ENCODE results near the gene DACT1.

The DACT1 gene

GRCh38 chr14:58635091-58635830, 2.5 kb upstream of the DACT1 start:
- no peak for DNase-seq

GRCh38 chr14:58636129-58636528, 1.6 kb upstream of the DACT1 start:
- DNase-seq, result no peak

DNA sequence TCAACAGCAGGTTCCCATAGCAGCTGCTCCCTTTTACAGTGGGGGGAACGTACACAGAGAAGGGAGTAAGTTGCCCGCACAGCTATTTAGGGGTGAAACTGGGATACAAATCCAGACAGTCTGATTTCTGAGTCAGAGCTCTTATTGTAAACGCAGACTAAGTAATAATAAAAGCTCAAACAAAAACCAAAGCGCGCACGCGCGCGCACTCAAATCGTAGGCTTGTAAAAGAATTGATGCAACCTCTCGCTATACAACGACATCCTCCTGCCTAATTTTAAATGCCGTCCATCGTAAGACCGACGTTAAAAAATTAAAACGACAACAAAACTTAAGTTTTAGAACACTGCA, 747 bp upstream of the DACT1 start:
- DNase-seq, result no peak

GRCh38 chr14:58638231-58639197, 752 bp downstream of the DACT1 start:
- DNase-seq, result peak in 1 of 2 donors; percentile 36

DNA sequence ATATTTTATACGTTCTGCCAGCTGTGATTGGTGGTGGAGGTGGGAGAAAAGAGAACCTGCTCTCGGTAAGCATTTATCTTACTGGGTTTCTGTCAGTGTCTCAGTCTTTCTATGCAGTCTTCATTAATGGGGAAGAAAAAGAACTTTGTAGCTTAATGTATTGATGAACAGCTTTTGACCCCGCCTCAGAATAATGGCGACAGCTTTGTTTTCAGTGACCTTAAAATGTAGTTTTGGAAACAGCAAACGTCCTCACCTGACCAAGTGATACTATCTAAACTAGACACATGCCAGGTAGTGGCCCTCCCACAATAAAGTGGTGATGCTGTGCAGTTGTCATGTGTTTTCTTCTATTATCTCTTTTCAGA, 1.4 kb downstream of the DACT1 start:
- no peak for DNase-seq

DNA sequence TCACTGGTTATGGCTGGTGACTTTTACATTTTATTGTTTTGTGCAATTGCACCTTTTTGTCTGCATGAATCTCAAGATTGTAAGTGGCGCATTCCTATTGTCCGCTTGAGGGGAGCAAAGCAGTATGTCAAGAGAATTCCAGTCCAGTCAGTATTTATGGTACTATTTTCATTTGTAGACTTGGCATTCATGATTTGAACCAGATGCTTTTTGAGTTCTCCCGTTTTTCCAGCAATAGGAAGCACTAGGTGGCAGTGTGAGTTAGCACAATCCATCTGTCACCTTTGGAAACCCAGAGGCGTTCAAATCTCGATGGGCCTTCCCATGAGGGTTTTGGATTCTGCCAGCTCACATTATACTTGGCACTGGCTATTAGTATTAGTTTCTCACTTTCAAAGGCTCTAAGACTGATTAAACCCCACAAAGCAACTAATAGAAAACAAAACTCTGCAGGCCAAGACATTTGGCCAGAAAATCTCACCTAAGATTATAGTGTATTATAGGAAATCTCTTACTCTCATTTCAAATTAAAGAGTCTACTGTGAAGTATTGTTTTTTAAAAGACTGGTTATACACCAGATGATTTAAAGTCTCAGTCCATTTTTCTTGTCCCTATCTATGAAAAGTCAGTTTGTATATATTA, 2.2 kb downstream of the DACT1 start:
- no peak for DNase-seq

GRCh38 chr14:58640959-58641358, 3.2 kb downstream of the DACT1 start:
- no peak for DNase-seq

DNA sequence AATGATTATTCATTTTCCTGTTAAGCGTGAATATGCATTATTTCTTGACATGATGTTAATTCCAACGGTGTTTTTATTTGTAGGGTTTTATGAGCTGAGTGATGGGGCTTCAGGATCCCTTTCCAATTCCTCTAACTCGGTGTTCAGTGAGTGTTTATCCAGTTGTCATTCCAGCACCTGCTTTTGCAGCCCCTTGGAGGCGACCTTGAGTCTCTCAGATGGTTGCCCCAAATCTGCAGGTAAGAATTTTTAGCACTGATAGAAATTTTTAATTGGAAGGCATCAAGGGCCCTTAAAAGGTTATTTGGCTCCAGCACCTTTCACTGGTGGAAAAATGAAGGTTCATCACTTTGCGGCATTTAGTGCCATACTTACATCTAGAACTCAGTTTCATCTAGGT, 3.7 kb downstream of the DACT1 start:
- no peak for DNase-seq

DNA sequence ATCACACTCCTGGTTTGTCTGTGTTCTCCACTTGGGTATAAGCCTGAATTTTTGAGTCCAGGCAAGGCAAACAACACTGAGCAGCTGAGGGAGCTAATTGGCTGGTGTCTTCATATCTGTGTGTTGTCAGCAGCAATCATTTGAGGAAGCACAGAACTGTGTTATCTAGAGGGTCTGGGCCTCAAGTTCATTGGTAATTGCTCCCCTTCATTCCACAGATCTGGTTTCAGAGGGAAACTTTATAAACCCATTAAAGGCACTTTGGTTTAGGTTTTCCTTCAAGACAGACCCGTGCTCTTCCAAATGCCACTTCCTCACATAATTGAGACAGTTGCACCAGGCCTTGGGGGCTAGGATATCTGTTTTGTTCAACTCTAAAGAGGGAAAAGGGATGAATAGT, 5.6 kb downstream of the DACT1 start:
- no peak for DNase-seq

- DNase-seq, result no peak
These were observed 7.9 kb downstream of the DACT1 start for GRCh38 chr14:58645641-58646040.

DNA sequence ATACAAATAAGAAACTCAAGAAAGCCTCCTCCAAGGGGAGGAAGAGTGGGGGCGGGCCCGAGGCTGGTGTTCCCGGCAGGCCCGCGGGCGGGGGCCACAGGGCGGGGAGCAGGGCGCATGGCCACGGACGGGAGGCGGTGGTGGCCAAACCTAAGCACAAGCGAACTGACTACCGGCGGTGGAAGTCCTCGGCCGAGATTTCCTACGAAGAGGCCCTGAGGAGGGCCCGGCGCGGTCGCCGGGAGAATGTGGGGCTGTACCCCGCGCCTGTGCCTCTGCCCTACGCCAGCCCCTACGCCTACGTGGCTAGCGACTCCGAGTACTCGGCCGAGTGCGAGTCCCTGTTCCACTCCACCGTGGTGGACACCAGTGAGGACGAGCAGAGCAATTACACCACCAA, 8.7 kb downstream of the DACT1 start:
- DNase-seq, result no peak

GRCh38 chr14:58647777-58648176, 10.0 kb downstream of the DACT1 start:
- no peak for DNase-seq

DNA sequence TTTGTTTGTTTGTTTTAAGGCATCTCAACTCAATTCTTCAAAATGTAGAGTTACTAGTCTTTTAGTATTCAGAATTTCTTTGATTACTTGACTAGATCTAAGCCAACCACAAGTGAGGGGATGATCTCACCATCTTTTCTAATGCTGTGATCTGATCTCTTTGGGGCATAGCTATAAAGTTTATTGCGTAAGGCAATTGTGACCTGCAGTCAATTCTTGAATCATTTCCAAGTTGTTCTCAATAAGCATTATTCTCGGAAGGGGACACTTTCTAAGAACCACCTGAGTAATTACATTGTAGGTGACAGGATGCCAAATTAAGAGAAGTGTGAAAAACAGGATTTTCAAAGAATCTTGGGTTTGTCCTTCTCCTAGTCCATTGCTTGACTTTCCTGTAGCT, 13.1 kb downstream of the DACT1 start:
- no peak for DNase-seq

- DNase-seq, result no peak
These were observed 19.1 kb downstream of the DACT1 start for GRCh38 chr14:58656671-58657411.

DNA sequence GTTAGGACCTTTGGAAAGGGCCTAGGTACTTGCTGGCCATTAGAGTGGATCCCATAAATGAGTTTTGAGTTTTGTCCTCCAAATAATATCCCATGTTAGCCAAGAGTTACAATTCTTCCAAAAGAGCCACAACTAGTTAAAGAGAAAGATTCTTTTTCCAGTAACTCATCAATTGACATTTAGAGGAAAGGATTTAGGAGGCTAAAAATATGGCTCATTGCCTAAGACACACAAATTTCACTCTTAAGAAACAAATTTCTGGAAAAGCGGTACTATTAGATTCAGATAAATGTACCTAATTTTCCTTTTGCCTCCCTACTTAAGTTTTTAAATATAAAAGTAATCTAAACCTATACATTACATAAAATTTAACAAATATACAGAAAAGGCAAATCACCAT, 21.3 kb downstream of the DACT1 start:
- no peak for DNase-seq

DNA sequence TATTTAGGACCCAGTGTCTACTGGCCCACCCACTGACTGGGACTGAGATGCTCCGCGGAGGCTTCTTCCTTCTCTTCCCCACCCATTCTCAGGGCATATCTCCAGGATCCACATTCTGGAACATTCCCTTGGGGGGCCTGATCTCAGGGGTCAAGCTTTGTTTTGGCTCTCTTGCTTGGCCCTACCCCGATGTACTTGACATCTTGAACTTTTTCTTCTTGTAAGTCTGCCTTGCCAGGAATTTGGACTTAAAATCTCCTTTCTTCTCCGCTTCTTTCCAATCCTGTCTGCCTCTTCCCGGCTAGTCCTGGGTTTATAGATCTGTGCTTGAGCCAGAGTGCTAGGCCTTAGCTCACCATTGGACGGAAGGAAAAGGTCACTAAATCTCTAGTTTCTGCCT, 22.1 kb downstream of the DACT1 start:
- DNase-seq, result no peak

- DNase-seq, result no peak
These were observed 22.6 kb downstream of the DACT1 start for GRCh38 chr14:58660407-58660806.

DNA sequence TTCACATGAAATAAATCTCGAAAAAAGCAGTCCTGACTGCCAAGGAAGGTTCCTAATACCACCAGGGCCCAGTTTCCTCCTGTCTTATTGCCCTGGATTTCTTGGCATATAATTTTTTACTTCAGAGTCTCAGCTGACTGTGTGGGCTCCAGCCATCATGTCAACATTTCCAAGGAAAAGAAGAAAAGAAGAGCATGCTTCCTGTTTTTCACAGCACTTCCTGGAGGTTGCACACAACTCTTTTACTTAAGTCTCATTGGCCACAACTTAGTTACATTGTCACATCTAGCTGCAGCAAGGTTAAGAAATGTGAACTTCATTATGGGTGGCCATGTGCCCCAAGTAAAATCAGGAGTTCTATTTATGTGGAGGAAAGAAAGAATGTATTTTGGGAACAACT, 24.3 kb downstream of the DACT1 start:
- no peak for DNase-seq

GRCh38 chr14:58662759-58663158, 25.0 kb downstream of the DACT1 start:
- no peak for DNase-seq

DNA sequence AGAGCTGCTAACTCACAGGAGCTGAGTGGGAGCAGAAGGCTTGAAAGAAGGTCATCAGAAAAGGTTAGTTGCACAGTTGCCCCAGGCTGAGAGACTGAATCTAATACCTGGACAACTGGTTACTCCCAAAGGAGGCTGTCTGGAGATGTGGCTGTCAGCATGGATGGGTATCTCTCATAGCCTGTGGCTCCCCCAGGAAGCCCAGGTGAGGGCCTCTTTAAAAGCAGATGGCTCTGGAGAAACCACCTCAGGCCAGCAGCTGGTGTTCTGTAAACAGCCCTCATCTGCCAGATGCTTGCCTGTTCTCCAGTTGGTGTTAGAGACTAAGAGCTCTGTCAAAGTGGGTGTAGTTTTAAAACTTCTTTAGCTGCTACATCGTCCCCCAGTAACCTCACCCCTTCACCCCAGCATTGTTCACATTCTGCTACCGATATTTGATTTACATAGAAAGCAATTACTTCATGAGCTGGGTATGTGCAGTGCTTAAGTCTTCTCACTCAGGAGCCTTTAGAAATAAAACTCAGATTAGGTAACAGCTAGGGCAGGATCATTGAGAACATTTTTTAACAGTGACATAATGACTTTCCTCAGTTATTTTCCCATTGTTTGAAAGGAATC, 25.8 kb downstream of the DACT1 start:
- no peak for DNase-seq

GRCh38 chr14:58665773-58666500, 28.2 kb downstream of the DACT1 start:
- DNase-seq, result no peak

- DNase-seq, result no peak
These were observed 29.0 kb downstream of the DACT1 start for GRCh38 chr14:58666737-58667136.

Data from bone marrow (tissue), 2 donors.